H7 (cell line): Measurements from ENCODE around the gene ATP7B. TPM values are rescaled to one million over a fixed set of nuclear protein-coding genes. Genes with fewer than 3 reads are reported as not detected.
"Not testable (repeated sequence)": the region's sequence is repeated elsewhere in the genome, so short reads cannot be mapped to it uniquely, and the experiment has no call there.

Experiments
- DNase-seq: peaks from one replicate; pipeline ENCODE4 v3.0.0; 2012
- H3K27me3 ChIP-seq: 2 replicates; pipeline ENCODE4 v1.6.0; 2011; ENCODE audit warnings: mild to moderate bottlenecking, low read length; ENCODE audit not compliant: control insufficient read depth, insufficient read depth
- H3K36me3 ChIP-seq: replicated peaks from 2 replicates; pipeline ENCODE4 v1.5.1; 2011; ENCODE audit warnings: low read length; ENCODE audit not compliant: control insufficient read depth, insufficient read depth
- H3K4me3 ChIP-seq: 2 replicates; pipeline ENCODE4 v1.5.1; 2011; ENCODE audit warnings: low read depth, mild to moderate bottlenecking, control low read depth, low read length, moderate library complexity; ENCODE audit not compliant: insufficient read depth
- total RNA-seq: library from RNA; depleted of rRNA; stranded (reverse); fragments of >200 nt; shearing (Covaris generic); gene quantifications from 2 replicates; pipeline ENCODE4 v1.2.3, GENCODE V29; 2014

ATP7B gene
- total RNA-seq, 1 experiment from 2014 or later, result 2.4 TPM

DNA sequence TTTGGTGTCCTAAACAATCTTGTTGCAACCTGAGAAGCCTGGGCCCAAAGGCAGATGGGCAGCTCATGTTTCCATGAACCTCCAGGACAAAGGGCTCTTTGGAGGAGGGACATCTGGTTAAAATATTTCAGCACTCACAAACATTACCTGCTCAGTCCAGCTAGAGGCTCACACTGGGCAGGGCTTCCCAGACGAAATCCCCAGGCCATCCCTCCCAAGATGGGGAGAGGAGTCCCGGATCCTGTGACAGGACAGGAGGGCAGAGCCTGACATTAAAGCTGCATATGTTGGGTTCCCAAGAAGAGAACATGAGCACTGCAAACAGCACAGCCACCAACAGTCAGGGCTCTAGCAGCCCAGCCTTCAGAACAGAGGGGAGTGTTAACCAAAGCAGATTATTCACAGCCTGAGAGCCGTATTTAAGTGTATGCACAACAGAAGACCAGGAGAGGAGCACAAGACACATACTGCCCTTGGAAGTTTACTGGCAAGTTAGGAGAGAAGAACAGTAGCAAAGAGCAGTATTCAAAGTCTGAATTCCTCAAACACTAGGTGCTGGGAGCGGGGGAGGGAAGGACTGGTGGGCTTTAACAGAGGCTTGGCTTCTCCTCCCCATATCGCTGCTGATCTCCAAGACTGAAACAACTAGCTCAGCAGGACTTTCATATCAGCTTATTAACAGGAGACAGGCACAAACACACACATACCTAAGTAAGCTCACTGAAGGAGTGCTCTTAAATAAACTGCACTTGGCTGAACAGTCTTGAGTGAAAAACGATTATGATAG is 12.3 kb downstream of the ATP7B start:
- Histone ChIP-seq H3K36me3 (no peaks in the 10 kb centered on the region; the same call in 1 of the 2 replicates), H3K27me3 (no peaks in the 10 kb centered on the region), H3K4me3 (no peak overlapping the region)
- DNase-seq, result peak; percentile 22

DNA sequence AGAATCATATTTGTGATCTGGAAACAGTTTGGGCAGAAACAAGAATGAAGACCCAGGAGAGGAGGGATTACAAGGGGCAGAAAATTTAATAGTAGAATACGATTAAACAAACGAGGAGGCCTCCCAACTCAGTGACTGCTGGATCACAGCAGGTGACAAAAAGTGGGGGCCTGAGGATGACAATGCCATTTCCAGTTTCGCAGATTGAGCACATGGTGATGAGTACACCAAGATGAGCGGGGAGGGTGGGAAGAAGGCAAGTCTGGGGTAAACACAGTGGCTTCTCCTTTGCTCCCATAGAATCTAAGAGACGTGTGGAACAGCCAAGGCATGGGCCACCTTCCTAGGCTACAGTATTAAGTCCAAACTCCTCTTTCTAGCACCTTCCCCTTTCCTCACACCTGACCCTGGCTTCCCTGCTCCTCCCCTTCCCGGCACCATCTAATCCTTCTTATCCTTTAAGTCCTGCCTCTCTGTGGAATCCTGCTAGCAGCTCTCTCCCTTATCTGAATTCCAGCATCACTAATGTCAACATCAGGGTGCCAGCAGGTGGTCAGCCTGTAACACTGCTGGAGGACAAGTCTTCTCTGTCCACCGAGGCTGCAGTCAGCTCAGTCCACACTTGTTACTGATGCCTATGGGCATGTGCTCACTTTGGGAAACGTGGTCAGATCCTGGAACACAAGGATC is 13.5 kb downstream of the ATP7B start:
- peak; percentile 41 for DNase-seq
- Histone ChIP-seq H3K36me3 (no peaks in the 10 kb centered on the region; the same call in 1 of the 2 replicates), H3K27me3 (no peaks in the 10 kb centered on the region), H3K4me3 (no peak overlapping the region)

DNA sequence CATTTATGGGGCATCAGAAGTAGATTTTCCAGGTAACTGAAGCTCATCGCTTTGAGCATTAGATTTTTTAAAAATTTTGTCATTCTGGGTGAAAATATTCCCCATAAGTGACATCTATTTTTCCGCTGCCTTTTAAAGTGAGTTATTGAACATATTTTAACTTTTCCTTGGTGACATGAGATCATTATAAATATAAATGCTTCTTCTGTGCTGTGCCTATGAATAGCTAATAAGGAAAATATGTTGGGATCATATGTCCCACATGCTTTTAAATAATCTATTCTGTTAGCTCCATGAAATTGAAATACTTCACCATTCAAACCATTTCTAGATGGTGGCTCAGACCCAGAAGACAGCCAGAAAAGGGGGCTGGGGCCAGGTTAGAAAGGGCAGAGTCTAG is 14.1 kb downstream of the ATP7B start:
- H3K27me3 ChIP-seq, result no peaks in the 10 kb centered on the region
- H3K4me3 ChIP-seq, result no peak overlapping the region
- no peak for DNase-seq
- no peaks in the 10 kb centered on the region; the same call in 1 of the 2 replicates for H3K36me3 ChIP-seq

DNA sequence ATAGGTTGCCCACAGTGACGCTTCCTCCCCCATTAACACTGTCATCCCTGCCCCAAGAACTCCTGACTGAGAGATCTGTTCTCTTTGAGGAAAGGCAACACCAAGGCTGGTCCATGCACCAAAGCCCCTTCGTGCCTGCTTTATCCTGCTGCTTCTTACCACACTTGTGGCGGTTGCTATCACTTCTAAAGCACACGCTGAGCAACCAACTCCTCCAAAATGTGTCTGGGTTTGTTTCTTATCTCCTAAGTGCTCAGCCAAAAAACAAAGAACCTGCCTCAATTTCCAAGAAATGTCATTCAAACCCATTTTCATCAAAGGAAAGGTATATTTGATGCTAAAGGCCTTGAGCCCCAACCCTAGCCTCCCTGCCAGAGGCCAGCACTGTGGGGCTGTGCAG is 14.6 kb downstream of the ATP7B start:
- Histone ChIP-seq H3K36me3 (no peaks in the 10 kb centered on the region; the same call in 1 of the 2 replicates), H3K4me3 (no peak overlapping the region), H3K27me3 (no peaks in the 10 kb centered on the region)
- no peak for DNase-seq

DNA sequence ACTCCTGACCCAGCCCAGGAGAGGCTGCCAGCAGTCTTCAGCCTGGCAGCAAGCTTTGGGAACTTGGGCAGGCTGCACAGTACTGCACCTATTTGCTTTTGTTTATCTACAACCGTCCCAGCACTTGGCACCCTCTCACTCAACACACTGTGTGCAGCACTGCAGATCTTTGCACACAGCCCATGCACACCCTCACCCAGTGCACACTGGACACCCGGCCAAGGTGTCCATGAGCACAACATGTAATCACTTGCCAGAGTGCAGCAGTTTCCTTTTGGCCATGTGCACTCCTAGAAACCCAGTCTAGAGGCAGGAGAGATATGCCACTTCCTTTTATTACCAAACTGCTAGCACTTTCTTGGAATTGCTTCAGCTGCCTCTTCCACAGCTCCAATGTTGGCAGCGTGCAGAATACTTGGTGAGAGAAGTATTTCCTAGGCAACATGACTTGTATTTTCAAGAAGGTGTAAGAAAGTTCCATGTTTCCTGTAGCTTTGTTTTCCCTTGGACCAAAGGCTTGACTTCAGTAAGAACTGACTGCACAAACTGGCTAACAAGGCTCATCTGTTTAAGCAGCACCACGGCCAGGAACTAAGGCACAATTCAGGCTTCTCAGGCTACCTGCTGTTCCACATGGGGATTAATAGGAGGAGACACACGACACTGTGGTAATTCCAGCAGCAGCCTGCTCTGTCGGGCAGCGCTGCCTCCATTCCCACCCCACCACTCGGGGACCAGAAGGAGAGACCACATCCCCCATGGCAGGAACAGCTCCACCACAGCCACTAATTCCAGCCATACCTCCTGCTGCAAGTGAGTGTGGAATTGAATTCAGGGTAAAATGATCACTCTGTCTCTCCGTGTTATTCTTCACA is 15.3 kb downstream of the ATP7B start:
- H3K27me3 ChIP-seq, result no peaks in the 10 kb centered on the region
- H3K36me3 ChIP-seq, result no peaks in the 10 kb centered on the region; the same call in 1 of the 2 replicates
- no peak for DNase-seq
- H3K4me3 ChIP-seq, result no peak overlapping the region

DNA sequence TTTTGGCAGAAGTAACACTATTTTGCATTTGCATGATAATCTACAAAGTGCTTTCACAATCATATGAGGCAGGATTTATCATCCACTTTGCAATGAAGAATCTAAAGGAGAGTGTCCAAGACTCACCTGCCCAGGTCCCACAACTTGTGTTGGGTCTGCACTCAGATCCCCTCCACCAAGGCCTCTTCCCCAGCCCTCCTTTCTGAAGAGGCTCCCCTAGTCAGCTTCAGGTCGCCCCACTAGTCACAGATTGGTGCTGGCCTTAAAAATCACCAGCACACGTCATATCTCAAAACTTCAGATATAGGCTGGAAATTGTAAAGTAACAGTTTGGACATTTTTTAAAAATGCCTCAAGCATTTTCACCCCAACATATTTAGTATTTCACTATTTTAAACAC is 17.5 kb downstream of the ATP7B start:
- no peaks in the 10 kb centered on the region for H3K36me3 ChIP-seq
- no peaks in the 10 kb centered on the region for H3K27me3 ChIP-seq
- no peak overlapping the region for H3K4me3 ChIP-seq
- DNase-seq, result no peak

DNA sequence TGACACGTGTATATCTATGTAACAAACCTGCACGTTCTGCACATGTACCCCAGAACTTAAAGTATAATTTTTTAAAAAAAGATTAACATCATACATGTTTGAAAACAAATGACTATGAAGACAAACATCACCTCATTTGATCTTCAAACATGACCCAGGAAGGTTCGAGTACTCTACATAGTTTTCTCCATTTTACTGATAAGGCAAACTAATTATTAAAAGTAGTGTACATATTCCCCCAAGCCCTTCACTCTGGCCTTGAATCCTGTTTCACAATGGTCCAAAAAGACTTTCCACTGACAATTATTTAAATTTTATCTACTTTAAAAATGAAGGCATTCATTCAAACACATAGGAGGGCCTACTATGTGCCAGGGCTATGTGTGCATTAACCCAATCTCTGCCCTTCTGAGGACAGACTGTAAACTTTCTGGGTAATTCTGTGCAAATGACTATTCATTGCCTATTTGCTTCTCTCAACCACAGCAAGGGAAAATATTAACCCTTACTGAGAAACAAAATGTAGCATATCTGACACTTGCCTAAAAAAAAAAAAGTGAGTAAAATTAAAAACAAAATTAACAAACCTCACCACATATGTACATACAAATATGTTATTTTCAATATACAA is 22.1 kb downstream of the ATP7B start:
- Histone ChIP-seq H3K36me3 (no peaks in the 10 kb centered on the region), H3K4me3 (no peak overlapping the region)

DNA sequence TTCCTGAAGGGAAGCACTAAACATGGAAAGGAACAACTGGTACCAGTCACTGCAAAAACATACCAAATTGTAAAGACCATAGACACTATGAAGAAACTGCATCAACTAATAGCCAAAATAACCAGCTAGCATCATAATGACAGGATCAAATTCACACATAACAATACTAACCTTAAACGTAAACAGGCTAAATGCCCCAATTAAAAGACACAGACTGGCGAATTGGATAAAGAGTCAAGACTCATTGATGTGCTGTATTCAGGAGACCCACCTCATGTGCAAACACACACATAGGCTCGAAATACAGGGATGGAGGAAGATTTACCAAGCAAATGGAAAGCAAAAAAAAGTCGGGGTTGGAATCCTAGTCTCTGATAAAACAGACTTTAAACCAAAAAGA is 26.3 kb downstream of the ATP7B start:
- not testable (repeated sequence) for H3K36me3 ChIP-seq, DNase-seq, H3K27me3 ChIP-seq, H3K4me3 ChIP-seq

More for the DNA sequence above, 22.1 kb downstream of the ATP7B start:
- DNase-seq, result no peak
- no peaks in the 10 kb centered on the region for H3K27me3 ChIP-seq

DNA sequence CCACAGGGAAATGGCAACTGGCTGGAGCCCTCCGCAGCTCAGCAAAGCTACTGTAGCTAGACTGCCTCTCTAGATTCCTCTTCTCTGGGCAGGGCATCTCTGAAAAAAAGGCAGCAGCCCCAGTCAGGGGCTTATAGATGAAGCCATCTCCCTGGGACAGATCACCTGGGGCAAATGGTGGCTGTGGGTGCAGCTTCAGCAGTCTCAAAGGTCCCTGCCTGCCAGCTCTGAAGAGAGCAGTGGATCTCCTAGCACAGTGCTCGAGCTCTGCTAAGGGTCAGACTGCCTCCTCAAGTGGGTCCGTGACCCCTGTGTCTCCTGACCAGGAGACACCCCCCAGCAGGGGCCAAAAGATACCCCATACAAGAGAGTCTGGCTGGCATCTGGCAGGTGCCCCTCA is 28.0 kb downstream of the ATP7B start:
- not testable (repeated sequence) for H3K4me3 ChIP-seq, H3K36me3 ChIP-seq, DNase-seq, H3K27me3 ChIP-seq

DNA sequence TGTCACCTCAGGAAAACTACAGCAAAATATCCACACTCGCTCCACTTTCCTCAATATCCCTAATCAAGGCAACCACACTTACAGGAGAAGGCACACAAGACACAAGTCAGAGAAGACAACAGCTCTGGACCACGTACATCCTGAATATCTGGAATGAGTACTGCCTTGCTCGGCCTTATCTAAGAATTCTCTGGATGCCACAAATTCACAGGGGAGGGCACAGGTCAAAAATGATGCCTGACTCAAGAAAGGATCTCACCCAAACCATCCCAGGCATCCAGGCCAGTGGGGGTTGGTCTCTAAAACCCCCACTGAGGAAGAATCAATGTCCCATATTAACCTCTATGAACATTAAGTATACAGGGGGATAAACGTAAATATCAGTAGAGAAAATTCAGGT is 29.9 kb downstream of the ATP7B start:
- Histone ChIP-seq H3K27me3 (no peaks in the 10 kb centered on the region), H3K4me3 (no peak overlapping the region), H3K36me3 (no peaks in the 10 kb centered on the region)
- no peak for DNase-seq

DNA sequence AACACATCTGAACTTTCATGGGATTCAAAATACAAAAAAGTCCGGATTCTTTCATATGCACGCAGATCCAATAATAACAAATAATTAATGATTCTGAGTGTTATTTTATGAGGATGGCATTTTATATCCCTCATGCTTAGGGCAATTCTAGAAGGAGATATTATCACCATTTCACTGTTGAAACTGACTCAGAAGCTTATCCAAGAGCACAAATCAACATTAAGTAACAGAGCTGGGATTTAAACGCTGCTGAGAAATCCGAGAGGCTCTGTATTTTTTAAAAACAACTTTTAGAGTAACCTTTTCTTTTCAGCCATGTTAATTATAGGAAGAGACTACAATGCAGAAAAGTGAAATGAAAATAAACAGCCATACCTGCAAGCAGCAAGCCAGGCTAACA is 30.3 kb downstream of the ATP7B start:
- Histone ChIP-seq H3K36me3 (no peaks in the 10 kb centered on the region), H3K27me3 (no peaks in the 10 kb centered on the region), H3K4me3 (no peak overlapping the region)
- no peak for DNase-seq

DNA sequence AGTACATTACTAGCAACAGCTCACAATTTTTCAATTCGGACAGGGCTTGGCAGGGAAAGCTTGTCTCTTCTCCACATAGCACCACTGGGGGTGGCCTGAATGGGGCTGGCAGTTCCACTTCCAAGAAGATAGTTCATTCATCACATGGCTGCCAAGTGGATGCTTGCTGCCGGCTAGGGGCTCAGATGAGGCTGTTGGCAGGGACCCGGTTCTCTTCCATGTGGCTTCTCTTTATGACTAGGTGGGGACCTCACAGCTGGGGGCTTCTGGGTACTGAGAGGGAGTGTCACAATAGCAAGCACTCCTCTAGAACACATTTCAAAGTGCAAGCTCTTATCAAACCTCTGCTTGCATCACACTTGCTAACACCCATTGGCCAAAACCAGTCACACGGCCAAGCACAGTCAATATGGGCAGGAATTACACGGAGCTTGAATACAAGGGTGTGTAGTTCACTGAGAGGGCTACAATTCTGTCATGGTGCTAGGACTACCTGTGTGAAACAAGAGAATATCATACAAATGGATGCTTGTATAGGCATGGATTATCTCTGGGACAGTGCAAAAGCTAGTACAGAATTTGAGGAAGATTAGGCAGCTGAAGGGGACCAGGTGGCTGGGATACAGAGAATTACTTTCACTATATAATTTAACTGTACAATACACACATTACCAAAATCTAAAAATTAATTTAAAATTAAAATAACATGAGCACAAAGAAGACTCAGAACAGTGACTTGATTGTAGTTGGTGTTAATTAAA is 32.3 kb downstream of the ATP7B start:
- DNase-seq, result no peak
- no peak overlapping the region for H3K4me3 ChIP-seq
- no peaks in the 10 kb centered on the region for H3K36me3 ChIP-seq
- H3K27me3 ChIP-seq, result no peaks in the 10 kb centered on the region

DNA sequence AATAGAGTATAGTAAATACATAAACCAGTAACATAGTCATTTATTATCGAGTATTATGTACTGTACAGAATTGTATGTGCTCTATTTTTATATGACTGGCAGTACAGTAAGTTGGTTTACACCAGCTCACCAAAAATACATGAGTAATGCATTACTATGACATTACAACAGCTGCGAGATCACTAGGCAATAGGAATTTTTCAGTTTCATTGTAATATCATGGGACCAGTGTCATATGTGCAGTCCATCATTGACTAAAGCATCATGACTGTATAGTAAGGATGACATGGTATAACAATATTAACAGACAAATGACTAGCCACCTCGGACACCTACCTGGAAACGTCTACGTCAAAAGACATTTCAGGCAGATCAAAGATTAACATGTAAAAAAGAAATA is 33.6 kb downstream of the ATP7B start:
- no peak for DNase-seq
- H3K4me3 ChIP-seq, result no peak overlapping the region
- H3K36me3 ChIP-seq, result no peaks in the 10 kb centered on the region
- no peaks in the 10 kb centered on the region for H3K27me3 ChIP-seq

DNA sequence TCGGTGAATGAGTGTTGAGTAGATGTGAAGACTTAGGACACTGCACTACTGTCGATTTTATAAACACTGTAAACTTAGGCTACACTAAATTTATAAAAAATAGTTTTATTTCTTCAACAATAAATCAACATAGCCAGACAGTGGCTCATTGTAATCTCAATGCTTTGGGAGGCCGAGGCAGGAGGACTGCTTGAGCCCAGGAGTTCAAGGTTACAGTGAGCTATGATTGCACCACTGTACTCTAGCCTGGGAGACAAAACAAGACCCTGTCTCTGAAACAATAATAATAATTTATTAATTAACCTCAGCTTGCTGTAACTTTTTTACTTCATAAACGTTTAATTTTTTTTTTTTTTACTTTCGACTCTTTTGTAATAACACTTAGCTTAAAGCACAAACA is 34.4 kb downstream of the ATP7B start:
- no peak for DNase-seq
- no peak overlapping the region for H3K4me3 ChIP-seq
- no peaks in the 10 kb centered on the region for H3K36me3 ChIP-seq
- no peaks in the 10 kb centered on the region for H3K27me3 ChIP-seq
